MCF 10A (cell line): Measurements from ENCODE around the gene HMG20B. TPM values are rescaled to one million over a fixed set of nuclear protein-coding genes. Genes with fewer than 3 reads are reported as not detected.

Source experiments
- BruUV-seq: library from RNA; stranded (reverse); fragments of 400-500 nt; replicated peaks from 2 replicates; lab custom pipeline; 2021; lab: Mats Ljungman, UMichigan
- CTCF ChIA-PET: fragments of 300-600 bp; sonication (Branson Sonifier 250); formaldehyde crosslinking; extraction: SDS; loops from one replicate; lab custom pipeline; 2021; ENCODE audit warnings: antibody characterized with exemption, inconsistent platforms; lab: Yijun Ruan, JAX
- POLR2A ChIA-PET: fragments of 300-600, 350-650 bp; sonication (Branson Sonifier 250); formaldehyde crosslinking; extraction: SDS; loops from one replicate; lab custom pipeline; 2020; ENCODE audit warnings: antibody characterized with exemption, inconsistent platforms; lab: Yijun Ruan, JAX
- DNase-seq: peaks from one replicate; pipeline ENCODE4 v3.0.0-alpha.2; 2018; ENCODE audit not compliant: unreplicated experiment
- H3K27ac Mint-ChIP-seq: one replicate; pipeline ENCODE4 v1.8.0; 2022; ENCODE audit warnings: mild to moderate bottlenecking, low read depth, mixed read lengths; ENCODE audit not compliant: unreplicated experiment
- H3K27me3 Mint-ChIP-seq: one replicate; pipeline ENCODE4 v1.8.0; 2022; ENCODE audit warnings: mixed read lengths; ENCODE audit not compliant: insufficient read depth, unreplicated experiment
- H3K36me3 Mint-ChIP-seq: one replicate; pipeline ENCODE4 v1.8.0; 2022; ENCODE audit warnings: mild to moderate bottlenecking, moderate library complexity, mixed read lengths; ENCODE audit not compliant: insufficient read depth, unreplicated experiment
- H3K4me1 Mint-ChIP-seq: one replicate; pipeline ENCODE4 v1.8.0; 2022; ENCODE audit warnings: mixed read lengths; ENCODE audit not compliant: insufficient read depth, unreplicated experiment
- H3K4me3 Mint-ChIP-seq: one replicate; pipeline ENCODE4 v1.8.0; 2022; ENCODE audit warnings: mild to moderate bottlenecking, moderate library complexity, mixed read lengths; ENCODE audit not compliant: unreplicated experiment
- H3K9me3 Mint-ChIP-seq: one replicate; pipeline ENCODE4 v1.8.0; 2022; ENCODE audit warnings: mixed read lengths; ENCODE audit not compliant: unreplicated experiment
- CTCF ChIP-seq: fragments of 200-600 bp; IDR thresholded peaks from one replicate; pipeline ENCODE4 v1.8.0; 2022; ENCODE audit warnings: antibody characterized with exemption, mild to moderate bottlenecking; ENCODE audit not compliant: unreplicated experiment
- intact Hi-C: fragments of 100-400 bp; cut with micrococcal nuclease; formaldehyde crosslinking; loops from 2 replicates; pipeline ENCODE4 v1.14.1; 2022
- total RNA-seq: library from RNA; stranded (reverse); gene quantifications from 2 replicates; pipeline ENCODE4 v1.2.3, GENCODE V29; 2022

HMG20B gene
- total RNA-seq, 1 experiment from 2014 or later = 64.7 TPM

- Mint-ChIP-seq H3K27ac (no peak overlapping the region), H3K9me3 (no peaks in the 10 kb centered on the region), H3K4me3 (no peak overlapping the region), H3K27me3 (no peaks in the 10 kb centered on the region), H3K36me3 (peaks cover 46% of the 10 kb centered on the region), H3K4me1 (peaks cover 11% of the 10 kb centered on the region)
- POLR2A ChIA-PET = no interaction called here
- no peak for TF ChIP-seq CTCF
- CTCF ChIA-PET = interaction anchor here (1.1 to 3.0 kb wide), 3 partner anchors 10 to 31 kb away, joined by 3 to 22 read pairs (median 16); partner anchors contain the start of gene MFSD12
- DNase-seq = no peak
- intact Hi-C loops = no loop called here
- BruUV-seq = no TSS peak
These were observed 28.7 kb upstream of the HMG20B start for GRCh38 chr19:3544058-3544376.

GRCh38 chr19:3544742-3545668 is 27.7 kb upstream of the HMG20B start:
- CTCF ChIA-PET = interaction anchor here (0.5 to 3.0 kb wide), 11 partner anchors 8 to 218 kb away, joined by 3 to 22 read pairs (median 3); partner anchors contain the start of genes MFSD12 and TJP3
- POLR2A ChIA-PET = interaction anchor here (0.6 to 2.1 kb wide), 2 partner anchors 12 to 33 kb away, joined by 3 to 15 read pairs; partner anchors contain the start of gene MFSD12
- intact Hi-C loops = loop anchor here (1.0 kb wide), 1 partner anchor 73 kb away; no protein-coding TSS in a partner anchor
- no peaks in the 10 kb centered on the region for H3K27me3 Mint-ChIP-seq
- peak; percentile 97 for TF ChIP-seq CTCF
- no peak overlapping the region for H3K4me3 Mint-ChIP-seq
- peak overlapping the region; percentile 85 for H3K27ac Mint-ChIP-seq
- peak; percentile 77 for DNase-seq
- peaks cover 11% of the 10 kb centered on the region for H3K4me1 Mint-ChIP-seq
- BruUV-seq = no TSS peak
- peaks cover 41% of the 10 kb centered on the region for H3K36me3 Mint-ChIP-seq
- no peaks in the 10 kb centered on the region for H3K9me3 Mint-ChIP-seq

GRCh38 chr19:3545669-3546034 is 27.1 kb upstream of the HMG20B start:
- Mint-ChIP-seq H3K4me3 (no peak overlapping the region), H3K36me3 (peaks cover 41% of the 10 kb centered on the region), H3K9me3 (no peaks in the 10 kb centered on the region), H3K4me1 (peaks cover 11% of the 10 kb centered on the region), H3K27ac (peak overlapping the region; percentile 85), H3K27me3 (no peaks in the 10 kb centered on the region)
- CTCF ChIA-PET = interaction anchor here (0.6 to 3.0 kb wide), 11 partner anchors 9 to 219 kb away, joined by 3 to 22 read pairs (median 4); partner anchors contain the start of genes MFSD12 and TJP3
- TF ChIP-seq CTCF = no peak
- intact Hi-C loops = loop anchor here (1.0 kb wide), 1 partner anchor 73 kb away; no protein-coding TSS in a partner anchor
- no peak for DNase-seq
- no TSS peak for BruUV-seq
- POLR2A ChIA-PET = interaction anchor here (0.6 to 2.1 kb wide), 3 partner anchors 8 to 32 kb away, joined by 3 to 15 read pairs (median 3); partner anchors contain the start of gene MFSD12

GRCh38 chr19:3546119-3546518 is 26.6 kb upstream of the HMG20B start:
- H3K9me3 Mint-ChIP-seq = no peaks in the 10 kb centered on the region
- no peak overlapping the region for H3K27ac Mint-ChIP-seq
- BruUV-seq = no TSS peak
- peaks cover 11% of the 10 kb centered on the region for H3K4me1 Mint-ChIP-seq
- H3K27me3 Mint-ChIP-seq = no peaks in the 10 kb centered on the region
- no peak for TF ChIP-seq CTCF
- peaks cover 41% of the 10 kb centered on the region for H3K36me3 Mint-ChIP-seq
- ChIA-PET CTCF (interaction anchor here (0.6 to 3.0 kb wide), 10 partner anchors 8 to 407 kb away, joined by 3 to 22 read pairs (median 4); partner anchors contain the start of gene MFSD12), POLR2A (interaction anchor here (0.6 to 2.1 kb wide), 2 partner anchors 8 to 11 kb away, joined by 3 to 15 read pairs; partner anchors contain the start of gene MFSD12)
- DNase-seq = no peak
- H3K4me3 Mint-ChIP-seq = no peak overlapping the region
- intact Hi-C loops = no loop called here
